ENCODE data around the gene ITPRID2.

GRCh38 chr2:181947273-181947672, 55.7 kb downstream of the ITPRID2 start:
- TF ChIP-seq POLR2AphosphoS5 (IDR thresholded peaks at IDR 0.05; ENCODE audit: low read depth, low read length) (no peak), TAF1 (IDR thresholded peaks at IDR 0.05; ENCODE audit: borderline replicate concordance, insufficient read depth, low read length) (no peak), REST (IDR thresholded peaks at IDR 0.05; ENCODE audit: insufficient read depth in 1 of 2, low read depth in 2 of 2, low read length in 2 of 2) (no peak)

All from PFSK-1 (cell line).